ENCODE results near the gene TNRC18.

DNA sequence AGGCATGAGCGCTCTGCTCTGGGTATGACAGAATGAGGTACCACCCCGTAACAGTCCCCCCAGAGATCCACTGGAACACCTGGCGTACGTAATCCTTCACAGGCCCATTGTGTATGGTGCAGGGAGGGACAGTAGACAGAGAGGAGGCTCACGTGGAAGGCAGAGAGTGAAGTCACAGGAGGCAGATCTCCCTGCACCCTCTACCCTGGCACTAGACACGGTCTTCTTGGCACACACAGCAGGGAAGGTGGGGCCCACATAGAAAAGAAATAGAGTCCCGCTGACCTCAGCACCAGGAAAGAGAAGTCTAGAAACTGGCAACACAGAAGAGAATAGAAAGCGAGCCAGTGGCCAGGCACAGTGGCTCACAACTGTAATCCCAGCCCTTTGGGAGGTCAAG lies 89.0 kb downstream of the TNRC18 start:
- TF ChIP-seq YY1 (IDR thresholded peaks at IDR 0.05; ENCODE audit: insufficient read depth, insufficient read length) (no peak), SUZ12 (IDR thresholded peaks at IDR 0.05; ENCODE audit: extremely low read depth, insufficient read depth, insufficient read length) (no peak)

Data from NT2/D1 (cell line).